Astrocyte (in vitro differentiated cells and primary cell): ENCODE data around the gene KIF15.

Experiments used
- CTCF ChIP-seq: IDR thresholded peaks from 2 replicates; pipeline ENCODE4 v1.5.1; 2011; ENCODE audit warnings: low read depth, mild to moderate bottlenecking, inconsistent platforms, low read length, moderate library complexity; ENCODE audit not compliant: insufficient read depth
- EZH2 ChIP-seq: IDR thresholded peaks from 2 replicates; pipeline ENCODE4 v1.6.1; 2012; ENCODE audit warnings: mild to moderate bottlenecking, low read length, inconsistent platforms; ENCODE audit not compliant: insufficient read depth

- TF ChIP-seq CTCF (no peak), EZH2 (no peak)
Measured at GRCh38 chr3:44902628-44903027, 141.0 kb downstream of the KIF15 start.
